Measurements from ENCODE around the gene LLPH. TPM values are rescaled to one million over a fixed set of nuclear protein-coding genes. Genes with fewer than 3 reads are reported as not detected.

LLPH gene
- total and polyA plus RNA-seq, 9 donors = 3.3 to 56.0 (median 21.5) TPM

GRCh38 chr12:66083766-66084165 is 46.8 kb downstream of the LLPH start:
- H3K27me3 ChIP-seq = no peaks in the 10 kb centered on the region
- intact Hi-C loops (cut with DNase I) = loop anchor here in 2 of 4 donors (10.0 kb wide), 2 partner anchors 529 to 1189 kb away; no protein-coding TSS in a partner anchor
- no peak for DNase-seq
- H3K36me3 ChIP-seq = no peaks in the 10 kb centered on the region
- H3K27ac ChIP-seq = no peak overlapping the region
- no peak for TF ChIP-seq POLR2A (IDR thresholded peaks at IDR 0.05)
- no peak for TF ChIP-seq CTCF (IDR thresholded peaks at IDR 0.05)
- TF ChIP-seq EP300 (IDR thresholded peaks at IDR 0.05) = no peak
- WGBS, 3 donors = 88 to 95% (median 93%) methylated on average over 1 of the region's 1 CpG
- no peak overlapping the region for H3K4me3 ChIP-seq
- no peaks in the 10 kb centered on the region for H3K9me3 ChIP-seq
- peaks cover 2% of the 10 kb centered on the region for H3K4me1 ChIP-seq (ENCODE audit: insufficient read depth)

GRCh38 chr12:66082744-66083143 is 47.8 kb downstream of the LLPH start:
- Histone ChIP-seq H3K36me3 (no peaks in the 10 kb centered on the region), H3K4me1 (ENCODE audit: insufficient read depth) (peaks cover 2% of the 10 kb centered on the region), H3K4me3 (no peak overlapping the region), H3K27ac (no peak overlapping the region), H3K9me3 (no peaks in the 10 kb centered on the region), H3K27me3 (no peaks in the 10 kb centered on the region)
- 84 to 92% (median 88%) methylated on average over 1 of the region's 1 CpG for WGBS, 3 donors
- DNase-seq = no peak
- TF ChIP-seq CTCF (IDR thresholded peaks at IDR 0.05) = no peak
- no peak for TF ChIP-seq POLR2A (IDR thresholded peaks at IDR 0.05)
- TF ChIP-seq EP300 (IDR thresholded peaks at IDR 0.05) = no peak
- intact Hi-C loops (cut with DNase I) = loop anchor here in 2 of 4 donors (10.0 kb wide), 2 partner anchors 528 to 1188 kb away; no protein-coding TSS in a partner anchor

GRCh38 chr12:66080791-66081190 is 49.8 kb downstream of the LLPH start:
- TF ChIP-seq POLR2A (IDR thresholded peaks at IDR 0.05) (no peak), EP300 (IDR thresholded peaks at IDR 0.05) (no peak), CTCF (IDR thresholded peaks at IDR 0.05) (no peak)
- 35 to 48% (median 36%) methylated on average over 4 of the region's 4 CpGs for WGBS, 3 donors
- Histone ChIP-seq H3K4me3 (no peak overlapping the region), H3K9me3 (no peaks in the 10 kb centered on the region), H3K27me3 (no peaks in the 10 kb centered on the region), H3K4me1 (ENCODE audit: insufficient read depth) (peaks cover 1% of the 10 kb centered on the region), H3K27ac (no peak overlapping the region), H3K36me3 (no peaks in the 10 kb centered on the region)
- DNase-seq = no peak
- intact Hi-C loops (cut with DNase I) = loop anchor here in 2 of 4 donors (10.0 kb wide), 2 partner anchors 526 to 1186 kb away; no protein-coding TSS in a partner anchor

GRCh38 chr12:66077542-66077941 is 53.0 kb downstream of the LLPH start:
- no peak for DNase-seq
- H3K27me3 ChIP-seq = no peaks in the 10 kb centered on the region
- H3K36me3 ChIP-seq = no peaks in the 10 kb centered on the region
- 92 to 93% (median 93%) methylated on average over 1 of the region's 1 CpG for WGBS, 3 donors
- no peak overlapping the region for H3K4me3 ChIP-seq
- H3K4me1 ChIP-seq (ENCODE audit: insufficient read depth) = no peaks in the 10 kb centered on the region
- no peak for TF ChIP-seq EP300 (IDR thresholded peaks at IDR 0.05)
- no peak for TF ChIP-seq CTCF (IDR thresholded peaks at IDR 0.05)
- no peak for TF ChIP-seq POLR2A (IDR thresholded peaks at IDR 0.05)
- intact Hi-C loops (cut with DNase I) = no loop called here
- no peak overlapping the region for H3K27ac ChIP-seq
- no peaks in the 10 kb centered on the region for H3K9me3 ChIP-seq
